ENCODE measurements around the gene INSM1.

INSM1 gene

GRCh38 chr20:20410678-20411077 lies 42.8 kb downstream of the INSM1 start:
- DNase-seq, result no peak
- in situ Hi-C loops (cut with HindIII; ENCODE audit: low pct_ligation_motif_present, low pct_unique_long_range_greater_than_20kb, low sequenced_read_pairs), result no loop called here

DNA sequence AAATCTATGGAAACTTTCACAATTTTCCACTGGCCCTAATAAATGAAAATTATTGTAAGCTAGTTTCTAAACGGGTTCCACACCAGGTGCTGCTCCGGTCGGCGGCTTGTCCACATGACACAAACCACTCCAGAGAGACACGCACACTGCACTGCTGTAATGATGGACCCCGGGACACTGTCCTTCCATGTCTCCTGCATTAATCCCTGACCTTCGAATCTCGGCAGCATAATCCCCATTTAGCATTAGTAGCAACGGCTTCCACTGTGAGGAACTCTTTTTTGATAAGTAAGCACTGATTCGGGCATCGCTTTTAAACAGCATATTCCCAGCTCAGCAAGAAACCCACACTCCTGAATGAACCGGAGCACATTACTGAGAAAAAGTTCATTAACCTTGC lies 43.5 kb downstream of the INSM1 start:
- in situ Hi-C loops (cut with HindIII; ENCODE audit: low pct_ligation_motif_present, low pct_unique_long_range_greater_than_20kb, low sequenced_read_pairs), result no loop called here
- no peak for DNase-seq

- no peak for DNase-seq
- in situ Hi-C loops (cut with HindIII; ENCODE audit: low pct_ligation_motif_present, low pct_unique_long_range_greater_than_20kb, low sequenced_read_pairs), result no loop called here
These were observed 43.9 kb downstream of the INSM1 start for GRCh38 chr20:20411836-20412235.

DNA sequence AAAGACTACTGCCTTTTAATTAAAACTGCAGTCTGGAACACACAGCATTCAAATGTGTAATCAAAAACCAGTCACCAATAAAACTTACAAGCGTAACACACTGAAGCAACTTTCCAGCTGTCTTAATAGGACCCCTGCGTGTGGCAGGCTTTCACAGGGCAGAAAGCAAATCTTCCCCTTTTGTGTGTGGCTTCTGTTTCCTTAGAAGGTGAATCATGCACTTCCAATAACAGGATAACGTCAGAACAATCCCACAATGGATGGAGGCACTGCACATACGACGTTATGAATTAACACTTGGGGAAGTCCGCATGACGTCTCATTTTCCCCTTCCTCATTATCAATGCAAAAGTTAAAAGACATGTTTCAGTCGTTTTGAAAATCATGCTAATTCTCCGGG lies 44.8 kb downstream of the INSM1 start:
- in situ Hi-C loops (cut with HindIII; ENCODE audit: low pct_ligation_motif_present, low pct_unique_long_range_greater_than_20kb, low sequenced_read_pairs), result no loop called here
- no peak for DNase-seq

- in situ Hi-C loops (cut with HindIII; ENCODE audit: low pct_ligation_motif_present, low pct_unique_long_range_greater_than_20kb, low sequenced_read_pairs), result no loop called here
- DNase-seq, result no peak
These were observed 45.9 kb downstream of the INSM1 start for GRCh38 chr20:20413810-20414281.

DNA sequence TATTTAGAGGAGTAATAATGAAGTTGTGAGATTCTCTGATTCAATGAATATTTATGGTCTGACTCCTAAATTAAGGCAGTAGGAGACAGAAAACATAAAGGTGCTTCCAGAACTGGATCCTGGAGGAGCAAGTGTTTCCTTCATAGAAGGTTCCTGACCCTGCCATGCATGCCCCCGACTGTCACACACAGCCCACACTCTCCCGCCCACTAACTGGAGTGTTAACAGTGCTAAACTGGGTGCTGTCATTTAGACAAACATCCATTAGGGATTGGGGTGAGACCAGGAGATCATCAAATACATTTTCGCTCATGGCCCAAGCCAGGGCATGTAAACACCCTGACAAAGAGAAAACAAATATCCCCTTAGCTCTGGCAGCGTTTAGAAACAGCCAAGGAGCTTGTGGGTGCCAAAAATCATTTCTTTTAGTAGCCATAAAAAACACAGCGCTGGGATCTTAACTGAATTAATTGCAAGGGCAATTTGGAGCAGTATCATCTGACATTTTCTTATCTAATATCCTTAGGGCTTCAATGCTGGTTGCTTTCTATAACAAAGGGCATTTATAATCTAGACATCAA lies 46.8 kb downstream of the INSM1 start:
- in situ Hi-C loops (cut with HindIII; ENCODE audit: low pct_ligation_motif_present, low pct_unique_long_range_greater_than_20kb, low sequenced_read_pairs), result no loop called here
- DNase-seq, result no peak

GRCh38 chr20:20415321-20415720 lies 47.4 kb downstream of the INSM1 start:
- DNase-seq, result no peak
- in situ Hi-C loops (cut with HindIII; ENCODE audit: low pct_ligation_motif_present, low pct_unique_long_range_greater_than_20kb, low sequenced_read_pairs), result no loop called here

DNA sequence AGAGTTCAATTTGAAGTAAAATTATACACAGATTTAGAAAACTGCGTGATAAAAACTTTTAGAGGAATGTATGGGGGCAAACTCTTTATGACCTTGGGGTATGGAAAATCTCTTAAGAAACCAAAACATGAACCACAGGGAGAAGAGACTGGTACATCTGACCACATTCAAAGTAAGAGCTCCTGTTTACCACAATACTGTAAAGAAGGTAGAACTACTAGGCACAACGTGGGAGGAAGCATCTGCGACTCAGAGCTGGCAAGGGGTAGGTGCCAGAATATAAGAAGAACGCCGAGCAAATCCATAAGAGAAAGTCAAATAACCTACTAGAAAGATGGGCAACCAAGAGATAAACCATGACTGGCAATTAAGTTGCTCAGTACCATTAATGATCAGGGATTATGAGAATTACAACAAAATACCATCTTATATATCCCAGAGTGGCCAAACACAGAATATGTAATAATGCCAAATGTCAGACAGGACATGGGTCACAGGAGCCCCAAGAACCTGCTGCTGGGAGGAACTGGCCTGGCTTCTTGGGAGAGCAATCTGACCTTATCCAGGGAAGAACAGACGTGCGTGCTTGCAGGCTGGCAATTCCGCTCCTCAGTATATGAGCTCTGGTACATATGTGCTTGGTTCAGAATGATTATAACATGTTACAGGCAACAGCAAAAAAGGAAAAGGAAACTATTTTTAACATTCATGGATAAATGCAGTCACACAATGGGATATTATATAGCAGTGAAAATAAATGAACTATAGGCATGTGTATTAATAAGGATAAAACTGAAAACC lies 50.2 kb downstream of the INSM1 start:
- in situ Hi-C loops (cut with HindIII; ENCODE audit: low pct_ligation_motif_present, low pct_unique_long_range_greater_than_20kb, low sequenced_read_pairs), result no loop called here
- no peak for DNase-seq
